Neural progenitor cell (in vitro differentiated cells): ENCODE data around the gene BMP15. TPM values are rescaled to one million over a fixed set of nuclear protein-coding genes. Genes with fewer than 3 reads are reported as not detected.

ENCODE experiments used
- DNase-seq: peaks from one replicate; pipeline ENCODE4 v3.0.0-alpha.2; 2016; ENCODE audit warnings: low spot score
- H2AFZ ChIP-seq: fragments of 200-600 bp; sonication (generic); replicated peaks from 2 replicates; pipeline ENCODE4 v1.6.1; 2016; ENCODE audit warnings: antibody characterized with exemption
- H3F3A ChIP-seq: fragments of 200-600 bp; sonication (generic); 2 replicates; pipeline ENCODE4 v1.6.1; 2016; ENCODE audit warnings: antibody characterized with exemption, low read depth
- H3K27ac ChIP-seq: fragments of 200-600 bp; sonication (generic); 2 replicates; pipeline ENCODE4 v1.5.1; 2016; ENCODE audit warnings: mild to moderate bottlenecking
- H3K27me3 ChIP-seq: fragments of 200-600 bp; sonication (generic); 2 replicates; pipeline ENCODE4 v1.6.1; 2016; ENCODE audit warnings: mild to moderate bottlenecking, moderate library complexity
- H3K36me3 ChIP-seq: fragments of 200-600 bp; sonication (generic); 2 replicates; pipeline ENCODE4 v1.5.1; 2016
- H3K4me1 ChIP-seq: fragments of 200-600 bp; sonication (generic); 2 replicates; pipeline ENCODE4 v1.6.1; 2016; ENCODE audit warnings: mixed run types
- H3K4me2 ChIP-seq: fragments of 200-600 bp; sonication (generic); 2 replicates; pipeline ENCODE4 v1.6.1; 2016
- H3K4me3 ChIP-seq: fragments of 200-600 bp; sonication (generic); 2 replicates; pipeline ENCODE4 v1.5.1; 2016
- H3K79me2 ChIP-seq: fragments of 200-600 bp; sonication (generic); 2 replicates; pipeline ENCODE4 v1.6.1; 2016; ENCODE audit warnings: low read depth
- H3K9ac ChIP-seq: fragments of 200-600 bp; sonication (generic); 2 replicates; pipeline ENCODE4 v1.6.1; 2016
- H3K9me3 ChIP-seq: fragments of 200-600 bp; sonication (generic); 2 replicates; pipeline ENCODE4 v1.5.1; 2016; ENCODE audit warnings: low read depth
- H4K20me1 ChIP-seq: fragments of 200-600 bp; sonication (generic); 2 replicates; pipeline ENCODE4 v1.6.1; 2016; ENCODE audit warnings: low read depth
- H3K27ac Mint-ChIP-seq: 3 replicates; pipeline ENCODE4 v1.8.0; 2021; ENCODE audit warnings: mixed read lengths
- H3K27me3 Mint-ChIP-seq: 2 replicates; pipeline ENCODE4 v1.8.0; 2022; ENCODE audit warnings: low read depth, mild to moderate bottlenecking, inconsistent platforms, moderate library complexity, mixed read lengths; ENCODE audit not compliant: insufficient read depth
- H3K36me3 Mint-ChIP-seq: 3 replicates; pipeline ENCODE4 v1.8.0; 2021; ENCODE audit warnings: mixed read lengths
- H3K4me1 Mint-ChIP-seq: 3 replicates; pipeline ENCODE4 v1.8.0; 2021; ENCODE audit warnings: mixed read lengths
- H3K4me3 Mint-ChIP-seq: 3 replicates; pipeline ENCODE4 v1.8.0; 2021; ENCODE audit warnings: mild to moderate bottlenecking, moderate library complexity, mixed read lengths
- H3K9me3 Mint-ChIP-seq: 3 replicates; pipeline ENCODE4 v1.8.0; 2020; ENCODE audit warnings: mixed read lengths
- EZH2 ChIP-seq: fragments of 200-600 bp; sonication (generic); IDR thresholded peaks from 2 replicates; pipeline ENCODE4 v1.6.1; 2017; ENCODE audit warnings: antibody characterized with exemption, mild to moderate bottlenecking, moderate library complexity
- EZH2phosphoT487 ChIP-seq: fragments of 200-600 bp; sonication (generic); IDR thresholded peaks from 2 replicates; pipeline ENCODE4 v1.6.1; 2017; ENCODE audit warnings: antibody characterized with exemption
- total RNA-seq: library from RNA; depleted of rRNA; stranded (reverse); fragments of >200 nt; gene quantifications from 2 replicates; pipeline ENCODE4 v1.2.3, GENCODE V29; 2015; ENCODE audit warnings: low replicate concordance
- TF ChIP-seq, protein P1 (sequence below): fragments of 200-600 bp; sonication (generic); IDR thresholded peaks from 2 replicates; pipeline ENCODE4 v1.5.1; 2017; ENCODE audit warnings: antibody characterized with exemption, mild to moderate bottlenecking

Gene BMP15
- total RNA-seq, result not detected in 2 replicates

- Histone ChIP-seq H3K4me3 (no peak within 1 kb of the TSS), H3K36me3 (no peaks in the 10 kb centered on the region), H3K27me3 (no peaks in the 10 kb centered on the region), H3K79me2 (no peaks in the 10 kb centered on the region), H3K9me3 (no peaks in the 10 kb centered on the region), H3K27ac (no peak within 1 kb of the TSS), H3F3A (no peaks in the 10 kb centered on the region), H3K4me1 (no peaks in the 10 kb centered on the region), H4K20me1 (no peaks in the 10 kb centered on the region), H3K9ac (no peak within 1 kb of the TSS), H2AFZ (no peak within 1 kb of the TSS), H3K4me2 (no peak within 1 kb of the TSS)
- no peak for TF ChIP-seq EZH2phosphoT487
- TF ChIP-seq, protein P1, sequence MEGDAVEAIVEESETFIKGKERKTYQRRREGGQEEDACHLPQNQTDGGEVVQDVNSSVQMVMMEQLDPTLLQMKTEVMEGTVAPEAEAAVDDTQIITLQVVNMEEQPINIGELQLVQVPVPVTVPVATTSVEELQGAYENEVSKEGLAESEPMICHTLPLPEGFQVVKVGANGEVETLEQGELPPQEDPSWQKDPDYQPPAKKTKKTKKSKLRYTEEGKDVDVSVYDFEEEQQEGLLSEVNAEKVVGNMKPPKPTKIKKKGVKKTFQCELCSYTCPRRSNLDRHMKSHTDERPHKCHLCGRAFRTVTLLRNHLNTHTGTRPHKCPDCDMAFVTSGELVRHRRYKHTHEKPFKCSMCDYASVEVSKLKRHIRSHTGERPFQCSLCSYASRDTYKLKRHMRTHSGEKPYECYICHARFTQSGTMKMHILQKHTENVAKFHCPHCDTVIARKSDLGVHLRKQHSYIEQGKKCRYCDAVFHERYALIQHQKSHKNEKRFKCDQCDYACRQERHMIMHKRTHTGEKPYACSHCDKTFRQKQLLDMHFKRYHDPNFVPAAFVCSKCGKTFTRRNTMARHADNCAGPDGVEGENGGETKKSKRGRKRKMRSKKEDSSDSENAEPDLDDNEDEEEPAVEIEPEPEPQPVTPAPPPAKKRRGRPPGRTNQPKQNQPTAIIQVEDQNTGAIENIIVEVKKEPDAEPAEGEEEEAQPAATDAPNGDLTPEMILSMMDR, result no peak
- no peak for TF ChIP-seq EZH2
- no peaks in the 10 kb centered on the region for H3K27me3 Mint-ChIP-seq
- no peak within 1 kb of the TSS for H3K27ac Mint-ChIP-seq
- H3K4me1 Mint-ChIP-seq, result no peaks in the 10 kb centered on the region
- no peak within 1 kb of the TSS for H3K4me3 Mint-ChIP-seq
- no peaks in the 10 kb centered on the region for H3K36me3 Mint-ChIP-seq
- H3K9me3 Mint-ChIP-seq, result no peaks in the 10 kb centered on the region
- DNase-seq, result no peak
Observed at GRCh38 chrX:50910685-50911176, at the start of gene BMP15. TSS of gene BMP15 (plus strand) at chrX:50910735. CDS start at chrX:50910784, 49 bp downstream.

- Histone ChIP-seq H3K4me3 (no peak overlapping the region), H3K9ac (no peak overlapping the region), H2AFZ (no peak overlapping the region), H3K36me3 (no peaks in the 10 kb centered on the region), H3K4me2 (no peak overlapping the region), H3K9me3 (peaks cover 3% of the 10 kb centered on the region), H3K27me3 (no peaks in the 10 kb centered on the region), H3K79me2 (no peaks in the 10 kb centered on the region), H3K4me1 (no peaks in the 10 kb centered on the region), H3F3A (no peaks in the 10 kb centered on the region), H4K20me1 (no peaks in the 10 kb centered on the region), H3K27ac (no peak overlapping the region)
- no peak for DNase-seq
- Mint-ChIP-seq H3K4me1 (no peaks in the 10 kb centered on the region), H3K36me3 (no peaks in the 10 kb centered on the region), H3K27ac (no peak overlapping the region), H3K4me3 (no peak overlapping the region), H3K27me3 (no peaks in the 10 kb centered on the region), H3K9me3 (no peaks in the 10 kb centered on the region)
- TF ChIP-seq, protein P1, result no peak
- TF ChIP-seq EZH2phosphoT487 (no peak), EZH2 (no peak)
Observed at GRCh38 chrX:50863471-50863870, 47.1 kb upstream of the BMP15 start.

DNA sequence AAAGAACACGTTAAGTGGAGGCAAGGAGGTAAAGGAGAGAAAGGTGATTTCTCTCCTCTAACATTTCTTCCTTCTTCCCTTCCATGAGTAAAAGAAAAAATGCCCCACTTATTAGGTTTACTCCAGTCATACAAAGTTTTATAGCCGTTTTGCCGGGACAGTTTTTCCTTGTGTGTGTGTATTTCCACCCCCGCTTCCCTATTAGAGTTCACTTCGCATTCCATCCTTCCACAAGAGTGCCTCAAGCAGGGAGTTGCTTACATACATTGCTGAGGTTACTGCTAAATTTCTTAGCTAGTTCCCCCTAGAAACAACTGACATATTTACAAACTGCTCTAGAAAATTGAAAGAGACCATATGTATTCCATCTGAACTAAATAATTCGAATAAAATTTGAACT is 45.2 kb upstream of the BMP15 start:
- Mint-ChIP-seq H3K4me3 (no peak overlapping the region), H3K4me1 (no peaks in the 10 kb centered on the region), H3K9me3 (no peaks in the 10 kb centered on the region), H3K27ac (no peak overlapping the region), H3K27me3 (no peaks in the 10 kb centered on the region), H3K36me3 (no peaks in the 10 kb centered on the region)
- Histone ChIP-seq H3F3A (no peaks in the 10 kb centered on the region), H3K36me3 (no peaks in the 10 kb centered on the region), H3K9ac (no peak overlapping the region), H3K4me3 (no peak overlapping the region), H3K27ac (no peak overlapping the region), H3K27me3 (no peaks in the 10 kb centered on the region), H3K9me3 (peaks cover 3% of the 10 kb centered on the region), H2AFZ (no peak overlapping the region), H4K20me1 (no peaks in the 10 kb centered on the region), H3K79me2 (no peaks in the 10 kb centered on the region), H3K4me1 (no peaks in the 10 kb centered on the region), H3K4me2 (no peak overlapping the region)
- no peak for DNase-seq
- TF ChIP-seq, protein P1, result no peak
- no peak for TF ChIP-seq EZH2phosphoT487
- no peak for TF ChIP-seq EZH2
